CD8-positive, alpha-beta memory T cell (primary cell): ENCODE results near the gene TBC1D22A. TPM values are rescaled to one million over a fixed set of nuclear protein-coding genes. Genes with fewer than 3 reads are reported as not detected.

ENCODE experiments used
- CTCF ChIA-PET: fragments of 350-600 bp; sonication (Branson Sonifier 250); formaldehyde crosslinking; loops from one replicate; lab custom pipeline; 2021; ENCODE audit warnings: antibody characterized with exemption; lab: Charles Lee
- POLR2A ChIA-PET: fragments of 350-600 bp; sonication (Branson Sonifier 250); formaldehyde crosslinking; loops from one replicate; lab custom pipeline; 2021; ENCODE audit warnings: antibody characterized with exemption; lab: Charles Lee
- DNase-seq, 5 donors: peaks; one replicate each; pipeline versions ENCODE4 v3.0.0 to v3.0.0-alpha.2; 2020 to 2022; ENCODE audit warnings: mixed read lengths in 1 of 5
- H3K27ac ChIP-seq: one replicate; pipeline ENCODE4 v1.7.0; 2013; ENCODE audit warnings: low read depth, mild to moderate bottlenecking, low read length, moderate library complexity
- H3K27me3 ChIP-seq: 2 replicates; pipeline ENCODE4 v1.7.0; 2013; ENCODE audit warnings: low read length, mild to moderate bottlenecking; ENCODE audit not compliant: insufficient read depth, poor library complexity, severe bottlenecking
- H3K36me3 ChIP-seq: 2 replicates; pipeline ENCODE4 v1.7.0; 2013; ENCODE audit warnings: mild to moderate bottlenecking, low read length, moderate library complexity; ENCODE audit not compliant: insufficient read depth
- H3K4me1 ChIP-seq: 2 replicates; pipeline ENCODE4 v1.7.0; 2013; ENCODE audit warnings: mild to moderate bottlenecking, low read length, moderate library complexity; ENCODE audit not compliant: insufficient read depth
- H3K4me3 ChIP-seq: 2 replicates; pipeline ENCODE4 v1.7.0; 2013; ENCODE audit warnings: mild to moderate bottlenecking, low read length
- H3K9me3 ChIP-seq: 2 replicates; pipeline ENCODE4 v1.7.0; 2013; ENCODE audit warnings: mild to moderate bottlenecking, low read length
- H3K27ac Mint-ChIP-seq, 8 donors: one replicate each; pipeline ENCODE4 v1.8.0; 2020 to 2021; ENCODE audit warnings: mixed read lengths in 8 of 8, mild to moderate bottlenecking in 6 of 8, inconsistent platforms in 3 of 8, moderate library complexity in 3 of 8
- H3K27me3 Mint-ChIP-seq, 2 donors: one replicate each; pipeline ENCODE4 v1.8.0; 2020 to 2021; ENCODE audit warnings: mixed read lengths in 2 of 2, mild to moderate bottlenecking in 1 of 2, moderate library complexity in 1 of 2
- H3K36me3 Mint-ChIP-seq, 3 donors: one replicate each; pipeline ENCODE4 v1.8.0; 2020 to 2021; ENCODE audit warnings: mixed read lengths in 3 of 3, inconsistent platforms in 1 of 3, mild to moderate bottlenecking in 1 of 3
- H3K4me1 Mint-ChIP-seq, 3 donors: one replicate each; pipeline ENCODE4 v1.8.0; 2020 to 2021; ENCODE audit warnings: mixed read lengths in 3 of 3, inconsistent platforms in 1 of 3, mild to moderate bottlenecking in 1 of 3
- H3K4me3 Mint-ChIP-seq, 7 donors: one replicate each; pipeline ENCODE4 v1.8.0; 2020 to 2021; ENCODE audit warnings: mixed read lengths in 7 of 7, mild to moderate bottlenecking in 6 of 7, moderate library complexity in 4 of 7, inconsistent platforms in 2 of 7
- H3K9me3 Mint-ChIP-seq, 5 donors: one replicate each; pipeline ENCODE4 v1.8.0; 2020 to 2022; ENCODE audit warnings: mixed read lengths in 5 of 5, mild to moderate bottlenecking in 3 of 5, moderate library complexity in 2 of 5, inconsistent platforms in 1 of 5
- polyA plus RNA-seq: library from polyadenylated mRNA; unstranded; fragments of 300-500 nt; fragmentation: Illumina TruSeq; gene quantifications from one replicate; pipeline ENCODE4 v1.2.3, GENCODE V29; 2021
- total RNA-seq, 2 experiments: library from RNA; stranded (reverse); gene quantifications; one replicate each; pipeline ENCODE4 v1.2.3, GENCODE V29; 2021

Gene TBC1D22A
- total and polyA plus RNA-seq, 3 experiments from 2014 or later: 26.6 to 34.8 (median 34.0) TPM

GRCh38 chr22:47194476-47195155 lies 432.2 kb downstream of the TBC1D22A start:
- Mint-ChIP-seq H3K27ac (no peak overlapping the region), H3K4me1 (no peaks in the 10 kb centered on the region), H3K36me3 (no peaks in the 10 kb centered on the region), H3K9me3 (no peaks in the 10 kb centered on the region), H3K4me3 (no peak overlapping the region), H3K27me3 (peaks cover 0 to 1% of the 10 kb centered on the region in 2 donors)
- DNase-seq: peak in 1 of 5 donors; percentile 35
- Histone ChIP-seq H3K4me1 (no peaks in the 10 kb centered on the region), H3K9me3 (no peaks in the 10 kb centered on the region), H3K36me3 (no peaks in the 10 kb centered on the region), H3K27me3 (no peaks in the 10 kb centered on the region), H3K4me3 (no peak overlapping the region), H3K27ac (no peak overlapping the region)
- ChIA-PET CTCF (no interaction called here), POLR2A (no interaction called here)

- Histone ChIP-seq H3K27me3 (no peaks in the 10 kb centered on the region), H3K36me3 (no peaks in the 10 kb centered on the region), H3K4me1 (no peaks in the 10 kb centered on the region), H3K9me3 (no peaks in the 10 kb centered on the region), H3K4me3 (no peak overlapping the region), H3K27ac (no peak overlapping the region)
- no peak overlapping the region for H3K27ac Mint-ChIP-seq
- H3K36me3 Mint-ChIP-seq: no peaks in the 10 kb centered on the region
- ChIA-PET CTCF (no interaction called here), POLR2A (no interaction called here)
- no peaks in the 10 kb centered on the region for H3K9me3 Mint-ChIP-seq
- H3K27me3 Mint-ChIP-seq: peaks cover 0 to 1% of the 10 kb centered on the region in 2 donors
- no peaks in the 10 kb centered on the region for H3K4me1 Mint-ChIP-seq
- no peak overlapping the region for H3K4me3 Mint-ChIP-seq
- DNase-seq: peak in 1 of 5 donors; percentile 28
Measured at GRCh38 chr22:47195156-47195483, 432.7 kb downstream of the TBC1D22A start.

- POLR2A ChIA-PET: no interaction called here
- CTCF ChIA-PET: no interaction called here
- Histone ChIP-seq H3K27me3 (no peaks in the 10 kb centered on the region), H3K9me3 (no peaks in the 10 kb centered on the region), H3K36me3 (no peaks in the 10 kb centered on the region), H3K27ac (no peak overlapping the region), H3K4me3 (no peak overlapping the region), H3K4me1 (no peaks in the 10 kb centered on the region)
- Mint-ChIP-seq H3K27me3 (peaks cover 0 to 1% of the 10 kb centered on the region in 2 donors), H3K4me1 (no peaks in the 10 kb centered on the region), H3K4me3 (no peak overlapping the region), H3K36me3 (no peaks in the 10 kb centered on the region), H3K9me3 (no peaks in the 10 kb centered on the region), H3K27ac (no peak overlapping the region)
- DNase-seq: peak in 1 of 5 donors; percentile 38
Measured at GRCh38 chr22:47195484-47196165, 433.2 kb downstream of the TBC1D22A start.

GRCh38 chr22:47196166-47196849 lies 433.9 kb downstream of the TBC1D22A start:
- no peaks in the 10 kb centered on the region for H3K27me3 ChIP-seq
- no peaks in the 10 kb centered on the region for H3K9me3 ChIP-seq
- H3K9me3 Mint-ChIP-seq: no peaks in the 10 kb centered on the region
- no peaks in the 10 kb centered on the region for H3K36me3 Mint-ChIP-seq
- no peaks in the 10 kb centered on the region for H3K4me1 ChIP-seq
- ChIA-PET CTCF (no interaction called here), POLR2A (no interaction called here)
- H3K4me3 Mint-ChIP-seq: no peak overlapping the region
- H3K27me3 Mint-ChIP-seq: peaks cover 0 to 4% of the 10 kb centered on the region in 2 donors
- no peak overlapping the region for H3K27ac ChIP-seq
- no peaks in the 10 kb centered on the region for H3K4me1 Mint-ChIP-seq
- DNase-seq: no peak
- H3K4me3 ChIP-seq: no peak overlapping the region
- H3K27ac Mint-ChIP-seq: no peak overlapping the region
- H3K36me3 ChIP-seq: no peaks in the 10 kb centered on the region

GRCh38 chr22:47196881-47197772 lies 434.7 kb downstream of the TBC1D22A start:
- H3K9me3 Mint-ChIP-seq: no peaks in the 10 kb centered on the region
- Histone ChIP-seq H3K9me3 (no peaks in the 10 kb centered on the region), H3K4me1 (no peaks in the 10 kb centered on the region), H3K27me3 (no peaks in the 10 kb centered on the region), H3K27ac (no peak overlapping the region), H3K36me3 (no peaks in the 10 kb centered on the region), H3K4me3 (no peak overlapping the region)
- ChIA-PET CTCF (no interaction called here), POLR2A (no interaction called here)
- H3K4me1 Mint-ChIP-seq: no peaks in the 10 kb centered on the region
- H3K27me3 Mint-ChIP-seq: peaks cover 0 to 4% of the 10 kb centered on the region in 2 donors
- no peak overlapping the region for H3K4me3 Mint-ChIP-seq
- H3K36me3 Mint-ChIP-seq: no peaks in the 10 kb centered on the region
- peak in 1 of 5 donors; percentile 16 for DNase-seq
- H3K27ac Mint-ChIP-seq: no peak overlapping the region

GRCh38 chr22:47197773-47198500 lies 435.5 kb downstream of the TBC1D22A start:
- Mint-ChIP-seq H3K9me3 (no peaks in the 10 kb centered on the region), H3K4me3 (no peak overlapping the region), H3K36me3 (no peaks in the 10 kb centered on the region), H3K4me1 (no peaks in the 10 kb centered on the region), H3K27ac (peak overlapping the region in 1 of 8 donors; percentile 73), H3K27me3 (peaks cover 0 to 4% of the 10 kb centered on the region in 2 donors)
- Histone ChIP-seq H3K27ac (no peak overlapping the region), H3K27me3 (no peaks in the 10 kb centered on the region), H3K36me3 (no peaks in the 10 kb centered on the region), H3K4me1 (no peaks in the 10 kb centered on the region), H3K4me3 (no peak overlapping the region), H3K9me3 (no peaks in the 10 kb centered on the region)
- POLR2A ChIA-PET: no interaction called here
- CTCF ChIA-PET: no interaction called here
- peak in 1 of 5 donors; percentile 38 for DNase-seq

- no peak overlapping the region for H3K4me3 Mint-ChIP-seq
- no peak overlapping the region for H3K27ac ChIP-seq
- no peak overlapping the region for H3K27ac Mint-ChIP-seq
- no peaks in the 10 kb centered on the region for H3K27me3 ChIP-seq
- no peaks in the 10 kb centered on the region for H3K36me3 Mint-ChIP-seq
- no peaks in the 10 kb centered on the region for H3K36me3 ChIP-seq
- H3K4me1 Mint-ChIP-seq: no peaks in the 10 kb centered on the region
- no peak for DNase-seq
- no peaks in the 10 kb centered on the region for H3K4me1 ChIP-seq
- ChIA-PET CTCF (no interaction called here), POLR2A (no interaction called here)
- no peak overlapping the region for H3K4me3 ChIP-seq
- H3K27me3 Mint-ChIP-seq: peaks cover 0 to 4% of the 10 kb centered on the region in 2 donors
- no peaks in the 10 kb centered on the region for H3K9me3 ChIP-seq
- no peaks in the 10 kb centered on the region for H3K9me3 Mint-ChIP-seq
Measured at GRCh38 chr22:47198801-47199251, 436.4 kb downstream of the TBC1D22A start.
